HepG2 (cell line): Measurements from ENCODE around the gene SLC9A1. TPM values are rescaled to one million over a fixed set of nuclear protein-coding genes. Genes with fewer than 3 reads are reported as not detected.

Experiments used
- ATAC-seq: fragments of 200-7000 bp; cut with Tn5 transposase; 3 replicates; pipeline ENCODE4 v1.9.1; 2020; ENCODE audit warnings: mild to moderate bottlenecking, moderate library complexity
- BruUV-seq: library from RNA; stranded (reverse); fragments of 400-500 nt; replicated peaks from 2 replicates; lab custom pipeline; 2021; lab: Mats Ljungman, UMichigan
- CTCF ChIA-PET: fragments of 300-600 bp; formaldehyde crosslinking; extraction: SDS; loops from one replicate; lab custom pipeline; 2021; ENCODE audit warnings: low total read pairs, inconsistent platforms, low intra/inter-chr PET ratio; lab: Yijun Ruan, JAX
- POLR2A ChIA-PET: fragments of 350-600 bp; sonication (Branson Sonifier 250); formaldehyde crosslinking; loops from one replicate; lab custom pipeline; 2020; ENCODE audit warnings: antibody characterized with exemption, inconsistent platforms; lab: Yijun Ruan, JAX
- DNase-seq: peaks from one replicate; pipeline ENCODE4 v3.0.0-alpha.2; 2015; ENCODE audit warnings: low spot score
- FAIRE-seq: peaks from 3 replicates; lab custom pipeline; 2011; peaks lifted over from hg19 to GRCh38; lab: Jason Lieb, UNC
- H2AFZ ChIP-seq: one replicate; pipeline ENCODE4 v1.6.1; 2011; ENCODE audit warnings: low read length, inconsistent platforms
- H3K27ac ChIP-seq: fragments of 300-600 bp; 3 replicates; pipeline ENCODE4 v1.8.0; 2011; ENCODE audit warnings: mixed run types, mild to moderate bottlenecking, mixed read lengths, low read length, inconsistent platforms; ENCODE audit not compliant: insufficient read depth; ENCODE audit errors: extremely low read length
- H3K27me3 ChIP-seq, 2 experiments: fragments of 200-600 bp in 1 of 2; 2 replicates in 1 of 2; 3 replicates in 1 of 2; pipeline versions ENCODE4 v1.6.0 to v1.8.0; 2011; ENCODE audit warnings: low read length in 2 of 2, mild to moderate bottlenecking in 2 of 2, moderate library complexity in 2 of 2, inconsistent platforms in 1 of 2; ENCODE audit not compliant: insufficient read depth in 2 of 2, control insufficient read depth in 1 of 2
- H3K36me3 ChIP-seq, 2 experiments: fragments of 200-600 bp in 1 of 2; replicated peaks in 1 of 2; 2 replicates in 1 of 2; 3 replicates in 1 of 2; pipeline versions ENCODE4 v1.5.1 to v1.8.0; 2011; ENCODE audit warnings: low read length in 2 of 2, inconsistent platforms in 1 of 2; ENCODE audit not compliant: insufficient read depth in 2 of 2, control insufficient read depth in 1 of 2
- H3K4me1 ChIP-seq: 2 replicates; pipeline ENCODE4 v1.5.1; 2012; ENCODE audit warnings: low read length, inconsistent platforms; ENCODE audit not compliant: insufficient read depth
- H3K4me2 ChIP-seq: 2 replicates; pipeline ENCODE4 v1.6.0; 2011; ENCODE audit warnings: low read depth, low read length, inconsistent platforms
- H3K4me3 ChIP-seq, 3 experiments: fragments of 200-600 bp in 1 of 3; sonication (generic), shearing (Covaris generic) in 1 of 3; replicated peaks in 1 of 3; 2 replicates each; pipeline ENCODE4 v1.5.1; 2011 to 2016; ENCODE audit warnings: low read length in 3 of 3, inconsistent platforms in 2 of 3, low read depth in 2 of 3, mild to moderate bottlenecking in 2 of 3, control low read depth in 1 of 3, mixed read lengths in 1 of 3; ENCODE audit not compliant: insufficient read depth in 1 of 3
- H3K79me2 ChIP-seq: one replicate; pipeline ENCODE4 v1.6.1; 2011; ENCODE audit warnings: low read length, inconsistent platforms; ENCODE audit not compliant: insufficient read depth
- H3K9ac ChIP-seq: 2 replicates; pipeline ENCODE4 v1.6.0; 2011; ENCODE audit warnings: mild to moderate bottlenecking, low read depth, low read length, inconsistent platforms; ENCODE audit not compliant: insufficient read depth
- H3K9me3 ChIP-seq: 2 replicates; pipeline ENCODE4 v1.5.1; 2012; ENCODE audit warnings: mild to moderate bottlenecking, low read length
- H4K20me1 ChIP-seq: 2 replicates; pipeline ENCODE4 v1.6.0; 2011; ENCODE audit warnings: inconsistent platforms, mild to moderate bottlenecking, low read length, moderate library complexity; ENCODE audit not compliant: insufficient read depth
- ATF7 ChIP-seq, 2 experiments: fragments of 450-650 bp in 1 of 2; sonication (generic) in 1 of 2; formaldehyde crosslinking in 1 of 2; IDR thresholded peaks; 2 replicates each; pipeline versions ENCODE4 v1.4.0 to v1.6.1; 2016 to 2020; ENCODE audit warnings: antibody characterized with exemption in 1 of 2, mild to moderate bottlenecking in 1 of 2, missing genetic modification reagents in 1 of 2
- HNRNPH1 ChIP-seq: fragments of 200-400 bp; formaldehyde crosslinking; optimal IDR thresholded peaks from 2 replicates; pipeline ENCODE3; 2017; ENCODE audit warnings: mild to moderate bottlenecking, low read depth, low read length
- MYC ChIP-seq: sonication (generic); formaldehyde crosslinking; IDR thresholded peaks from 2 replicates; pipeline ENCODE4 v1.9.0; 2021; ENCODE audit warnings: missing genetic modification reagents, borderline replicate concordance
- ZBTB34 ChIP-seq: sonication (generic); formaldehyde crosslinking; IDR thresholded peaks from 2 replicates; pipeline ENCODE4 v1.8.0; 2022; ENCODE audit warnings: mild to moderate bottlenecking, missing genetic modification reagents
- ZMAT5 ChIP-seq: sonication (generic); formaldehyde crosslinking; IDR thresholded peaks from 2 replicates; pipeline ENCODE4 v1.5.0; 2020; ENCODE audit warnings: mild to moderate bottlenecking, low read depth, missing genetic modification reagents, borderline replicate concordance
- WGBS: methylation state at CpG from one replicate; pipeline ENCODE4 v1.1.6; 2017; ENCODE audit warnings: low lambda C conversion rate; 5-methylcytosine and 5-hydroxymethylcytosine counted together
- in situ Hi-C: cut with HindIII; loops from 2 replicates; pipeline ENCODE4 v1.10.0; 2017; ENCODE audit warnings: low pct_unique_long_range_greater_than_20kb; ENCODE audit not compliant: extremely low pct_ligation_motif_present
- intact Hi-C: fragments of 100-400 bp; cut with micrococcal nuclease; formaldehyde crosslinking; loops from one replicate; pipeline ENCODE4 v1.10.0; 2022; ENCODE audit not compliant: unreplicated experiment
- polyA plus RNA-seq, 8 experiments: library from polyadenylated mRNA; depleted of rRNA in 3 of 8; stranded (reverse) in 7 of 8; unstranded in 1 of 8; fragments of >200 nt; fragmentation: Illumina TruSeq in 4 of 8; extraction: Trizol in 4 of 8; gene quantifications; 2 replicates each; pipeline versions ENCODE4 v1.2.1 to v1.2.3, GENCODE V29; 2011 to 2016; ENCODE audit warnings: low read depth in 4 of 8, missing spikeins in 1 of 8, mixed read lengths in 1 of 8; ENCODE audit not compliant: insufficient read depth in 1 of 8
- total RNA-seq, 5 experiments: library from RNA; depleted of rRNA; stranded (reverse); fragments of >200 nt; fragmentation: Illumina TruSeq; extraction: Trizol; gene quantifications; 2 replicates each; pipeline ENCODE4 v1.2.3, GENCODE V29; 2016; ENCODE audit warnings: low read depth in 1 of 5

SLC9A1 gene
- total and polyA plus RNA-seq, 2 of the 13 experiments (the other 11 are each of a cell fraction or from before 2014, with no cell fraction given) = 1.4 to 2.9 TPM

GRCh38 chr1:27139980-27140379, 14.9 kb downstream of the SLC9A1 start (continued):
- TF ChIP-seq HNRNPH1 = no peak

DNA sequence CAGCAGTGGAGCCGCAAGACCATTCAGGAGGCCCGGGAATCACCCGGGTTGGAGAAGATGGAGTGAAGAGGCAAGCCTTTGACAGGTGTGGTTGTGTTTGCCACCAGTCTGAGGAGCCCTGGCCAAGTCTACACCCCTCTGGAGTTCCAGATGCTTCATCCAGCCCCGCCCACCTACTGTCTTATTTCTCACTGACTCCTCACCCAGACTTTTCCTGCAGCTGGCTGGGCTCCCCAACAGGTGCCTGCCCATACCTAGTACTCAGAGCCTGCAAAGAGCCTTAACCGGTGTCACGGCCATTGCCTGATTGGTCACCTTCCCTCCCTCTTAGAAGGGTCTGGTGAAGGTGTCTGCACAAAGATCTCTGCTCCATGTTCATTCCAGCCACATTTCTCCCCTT, 16.0 kb downstream of the SLC9A1 start:
- Histone ChIP-seq H3K4me1 (peaks cover 17% of the 10 kb centered on the region), H3K4me3 (no peak overlapping the region), H3K36me3 (no peaks in the 10 kb centered on the region), H3K79me2 (no peaks in the 10 kb centered on the region), H3K27ac (no peak overlapping the region), H3K4me2 (no peak overlapping the region), H4K20me1 (no peaks in the 10 kb centered on the region), H3K27me3 (no peaks in the 10 kb centered on the region), H3K9ac (no peak overlapping the region), H3K9me3 (no peaks in the 10 kb centered on the region), H2AFZ (no peak overlapping the region)
- WGBS = 83% methylated on average over 6 of the region's 6 CpGs
- FAIRE-seq (no peak), ATAC-seq (no peak), DNase-seq (no peak)
- intact Hi-C loops (no loop called here), in situ Hi-C loops (no loop called here)
- ChIA-PET POLR2A (interaction anchor here (7.4 kb wide), 1 partner anchor 15 kb away, joined by 40 read pairs; the partner anchor contains the start of gene SLC9A1), CTCF (no interaction called here)
- TF ChIP-seq ATF7 (IDR thresholded peaks at IDR 0.05) (no peak), ATF7 (CRISPR knock-in tag; IDR thresholded peaks at IDR 0.05) (no peak), ZBTB34 (no peak), ZMAT5 (CRISPR knock-in tag) (no peak), MYC (no peak)
- no TSS peak for BruUV-seq
